ENCODE data around the gene ZNF438. TPM values are rescaled to one million over a fixed set of nuclear protein-coding genes. Genes with fewer than 3 reads are reported as not detected.

The ZNF438 gene
- total and polyA plus RNA-seq, 2 of the 8 experiments (the other 6 are each of a cell fraction or from before 2014, with no cell fraction given) = 0.95 to 1.7 TPM

- Histone ChIP-seq H3K4me1 (replicated peaks in 1 of 4; ENCODE audit: control insufficient read depth in 3 of 4, insufficient read depth in 4 of 4, low read length in 3 of 4) (peaks cover 0 to 6% (median 2%) of the 10 kb centered on the region in 4 experiments; a peak in 3 of 7 replicates), H3K4me3 (ENCODE audit: extremely low read depth in 1 of 4, insufficient read depth in 2 of 4, low read depth in 3 of 4, low read length in 4 of 4) (no peak overlapping the region), H3K4me2 (ENCODE audit: insufficient read depth in 1 of 2, low read depth in 2 of 2, low read length in 2 of 2) (no peak overlapping the region), H2AK5ac (ENCODE audit: low read depth, low read length) (no peak overlapping the region), H2BK15ac (ENCODE audit: low read length) (no peak overlapping the region), H2BK120ac (replicated peaks; ENCODE audit: low read depth, low read length) (no peak overlapping the region), H4K91ac (replicated peaks; ENCODE audit: insufficient read length, low read length) (no peak overlapping the region), H3K27me3 (replicated peaks in 1 of 4; ENCODE audit: control insufficient read depth in 3 of 4, extremely low read depth in 1 of 4, insufficient read depth in 3 of 4, low read length in 3 of 4) (no peaks in the 10 kb centered on the region), H3K14ac (ENCODE audit: insufficient read length) (no peak overlapping the region), H4K5ac (ENCODE audit: insufficient read length, low read depth, low read length) (no peak overlapping the region), H2AFZ (ENCODE audit: low read length) (no peak overlapping the region), H3K23me2 (ENCODE audit: low read depth, low read length) (no peaks in the 10 kb centered on the region), H2BK12ac (ENCODE audit: low read depth, low read length) (no peak overlapping the region), H4K20me1 (replicated peaks in 1 of 2; ENCODE audit: control insufficient read depth in 1 of 2, insufficient read depth in 2 of 2, low read length in 2 of 2) (no peaks in the 10 kb centered on the region), H4K8ac (ENCODE audit: extremely low read depth, insufficient read depth, low read length) (no peak overlapping the region), H3K56ac (replicated peaks; ENCODE audit: insufficient read length, low read depth, low read length) (no peak overlapping the region), H3K36me3 (ENCODE audit: control insufficient read depth in 2 of 4, insufficient read depth in 4 of 4, low read length in 3 of 4) (no peaks in the 10 kb centered on the region), H3K79me1 (ENCODE audit: low read depth, low read length) (no peaks in the 10 kb centered on the region; the same call in 1 of the 2 replicates), H3K9ac (replicated peaks in 1 of 4; ENCODE audit: extremely low read depth in 1 of 4, low read depth in 3 of 4, low read length in 3 of 4) (no peak overlapping the region), H3K23ac (ENCODE audit: insufficient read length) (no peak overlapping the region), H3K4ac (replicated peaks; ENCODE audit: insufficient read length, low read depth, low read length) (no peak overlapping the region), H3K27ac (ENCODE audit: low read depth, low read length) (no peak overlapping the region), H3K9me3 (ENCODE audit: insufficient read depth in 2 of 2, low read depth in 1 of 2, low read length in 1 of 2) (no peaks in the 10 kb centered on the region), H2BK20ac (ENCODE audit: low read length) (no peak overlapping the region), H2BK5ac (ENCODE audit: low read depth, low read length) (no peak overlapping the region), H3K79me2 (ENCODE audit: control insufficient read depth in 1 of 2, insufficient read depth in 2 of 2, low read length in 2 of 2) (no peaks in the 10 kb centered on the region), H3K18ac (ENCODE audit: extremely low read depth, low read length) (no peak overlapping the region; the same call in 1 of the 2 replicates)
- FAIRE-seq (no peak), DNase-seq (ENCODE audit: low read depth in 1 of 2, low spot score in 2 of 2) (no peak)
- ChIA-PET CTCF (ENCODE audit: partially characterized antibody) (interaction anchor here (1.2 kb wide), 1 partner anchor 174 kb away, joined by 3 read pairs; no protein-coding TSS in a partner anchor), POLR2A (ENCODE audit: partially characterized antibody) (no interaction called here)
- WGBS, 2 experiments (ENCODE audit: extremely low coverage in 1 of 2, insufficient coverage in 1 of 2, insufficient read length in 1 of 2, insufficient replicate concordance in 2 of 2, low coverage in 1 of 2, low lambda C conversion rate in 2 of 2, missing lambda C conversion rate in 1 of 2) = 87% methylated on average over 3 of the region's 3 CpGs; no CpG with 5 or more reads in 1 of the 2 experiments
- no peak for TF ChIP-seq SP1 (IDR thresholded peaks at IDR 0.05; ENCODE audit: low read depth, low read length)
Observed at GRCh38 chr10:31018356-31018750, 13.3 kb downstream of the ZNF438 start.
